Activated T-helper 17 cell treated with anti-CD3 and anti-CD28 coated beads, Interleukin-2, amount 50 U/mL, for 72 hours (primary cell): Measurements from ENCODE around the gene SMC4. TPM values are rescaled to one million over a fixed set of nuclear protein-coding genes. Genes with fewer than 3 reads are reported as not detected.

Source experiments
- ATAC-seq: fragments of 150-1000 bp; cut with Tn5 transposase; replicated peaks from 2 replicates; pipeline ENCODE4 v1.10.0; 2021; ENCODE audit warnings: mild to moderate bottlenecking, moderate library complexity
- H3K27ac Mint-ChIP-seq: one replicate; pipeline ENCODE4 v1.8.0; 2022; ENCODE audit warnings: mixed read lengths
- H3K27me3 Mint-ChIP-seq: one replicate; pipeline ENCODE4 v1.8.0; 2022; ENCODE audit warnings: mixed read lengths
- H3K36me3 Mint-ChIP-seq: one replicate; pipeline ENCODE4 v1.8.0; 2022; ENCODE audit warnings: low read depth, mild to moderate bottlenecking, mixed read lengths
- H3K4me1 Mint-ChIP-seq: one replicate; pipeline ENCODE4 v1.8.0; 2022; ENCODE audit warnings: mixed read lengths
- H3K4me3 Mint-ChIP-seq: one replicate; pipeline ENCODE4 v1.8.0; 2022; ENCODE audit warnings: mild to moderate bottlenecking, mixed read lengths
- H3K9me3 Mint-ChIP-seq: one replicate; pipeline ENCODE4 v1.8.0; 2022; ENCODE audit warnings: mixed read lengths
- total RNA-seq, 2 donors: library from RNA; stranded (reverse); gene quantifications; one replicate each; pipeline ENCODE4 v1.2.3, GENCODE V29; 2022

The SMC4 gene
- total RNA-seq, 2 donors from 2014 or later, result 182 to 207 TPM

GRCh38 chr3:160379628-160380214 is 19.7 kb upstream of the SMC4 start:
- H3K4me3 Mint-ChIP-seq, result no peak overlapping the region
- no peaks in the 10 kb centered on the region for H3K27me3 Mint-ChIP-seq
- peaks cover 55% of the 10 kb centered on the region for H3K36me3 Mint-ChIP-seq
- H3K9me3 Mint-ChIP-seq, result no peaks in the 10 kb centered on the region
- ATAC-seq, result no peak
- no peaks in the 10 kb centered on the region for H3K4me1 Mint-ChIP-seq
- H3K27ac Mint-ChIP-seq, result no peak overlapping the region

GRCh38 chr3:160381470-160381869 is 18.0 kb upstream of the SMC4 start:
- Mint-ChIP-seq H3K27me3 (no peaks in the 10 kb centered on the region), H3K4me3 (no peak overlapping the region), H3K36me3 (peaks cover 37% of the 10 kb centered on the region), H3K9me3 (no peaks in the 10 kb centered on the region), H3K27ac (no peak overlapping the region), H3K4me1 (no peaks in the 10 kb centered on the region)
- no peak for ATAC-seq

DNA sequence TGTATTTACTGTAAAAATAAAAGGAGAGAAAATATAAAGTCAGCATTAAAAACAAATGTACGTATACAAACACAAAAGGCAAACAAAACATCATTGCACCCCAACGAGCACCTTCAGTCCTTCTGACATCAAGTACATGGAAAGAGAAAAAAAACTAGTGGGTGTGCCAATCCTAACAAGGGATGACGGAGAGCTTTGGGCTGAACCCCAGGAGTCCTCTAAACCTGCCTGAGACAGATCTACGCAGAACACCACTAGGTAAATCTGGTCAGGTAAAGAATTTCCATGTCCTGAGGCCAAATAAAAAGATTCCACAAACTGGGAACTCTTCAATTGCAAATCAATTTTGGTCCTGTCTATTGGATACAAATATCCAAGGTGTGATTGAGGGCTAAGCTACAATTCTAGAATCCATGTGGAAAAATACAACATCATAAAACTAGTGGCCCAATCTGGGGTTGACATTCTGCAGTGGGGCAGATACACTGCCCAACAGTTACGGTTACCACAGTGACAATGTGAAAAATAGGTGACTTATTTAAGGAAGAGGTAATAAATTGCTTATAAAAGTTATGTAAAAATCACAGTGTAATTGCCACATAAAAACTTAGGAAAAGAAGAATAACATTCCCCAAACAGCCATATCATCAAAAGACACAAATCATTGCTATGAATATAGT is 14.7 kb upstream of the SMC4 start:
- ATAC-seq, result no peak
- Mint-ChIP-seq H3K27ac (no peak overlapping the region), H3K36me3 (peaks cover 23% of the 10 kb centered on the region), H3K4me3 (no peak overlapping the region), H3K27me3 (no peaks in the 10 kb centered on the region), H3K9me3 (no peaks in the 10 kb centered on the region), H3K4me1 (peaks cover 4% of the 10 kb centered on the region)

DNA sequence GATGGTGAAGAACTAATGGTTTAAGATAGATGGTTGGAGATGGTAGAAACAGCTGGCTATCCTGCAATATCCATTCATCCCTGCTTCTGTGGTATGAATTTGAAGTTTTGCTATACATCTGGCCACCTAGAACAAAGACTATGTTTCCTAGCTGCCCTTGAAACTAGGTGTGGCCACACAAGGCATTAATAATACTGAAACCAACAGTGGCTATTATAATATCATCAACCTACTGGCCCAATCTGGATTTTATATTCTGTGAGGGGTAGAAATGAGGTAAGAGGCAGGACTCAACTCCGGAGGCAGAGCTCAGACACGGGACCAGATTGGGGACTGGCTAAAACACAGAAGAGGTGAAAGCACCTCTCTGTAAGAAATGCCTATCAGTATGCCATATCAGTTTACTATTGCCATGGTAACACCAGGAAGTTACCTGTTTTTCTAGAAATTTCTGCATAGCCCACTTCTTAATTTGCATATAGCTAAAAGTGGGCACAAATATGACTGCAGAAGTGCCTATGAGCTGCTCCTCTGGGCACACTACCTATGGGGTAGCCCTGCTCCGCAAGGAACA is 8.8 kb upstream of the SMC4 start:
- no peaks in the 10 kb centered on the region for H3K36me3 Mint-ChIP-seq
- H3K4me1 Mint-ChIP-seq, result peaks cover 4% of the 10 kb centered on the region
- no peaks in the 10 kb centered on the region for H3K9me3 Mint-ChIP-seq
- no peaks in the 10 kb centered on the region for H3K27me3 Mint-ChIP-seq
- no peak overlapping the region for H3K4me3 Mint-ChIP-seq
- H3K27ac Mint-ChIP-seq, result no peak overlapping the region
- ATAC-seq, result no peak

- Mint-ChIP-seq H3K36me3 (no peaks in the 10 kb centered on the region), H3K27me3 (no peaks in the 10 kb centered on the region), H3K9me3 (no peaks in the 10 kb centered on the region), H3K4me1 (peaks cover 4% of the 10 kb centered on the region), H3K27ac (no peak overlapping the region), H3K4me3 (no peak overlapping the region)
- ATAC-seq, result no peak
These were observed 6.7 kb upstream of the SMC4 start for GRCh38 chr3:160392798-160393197.

DNA sequence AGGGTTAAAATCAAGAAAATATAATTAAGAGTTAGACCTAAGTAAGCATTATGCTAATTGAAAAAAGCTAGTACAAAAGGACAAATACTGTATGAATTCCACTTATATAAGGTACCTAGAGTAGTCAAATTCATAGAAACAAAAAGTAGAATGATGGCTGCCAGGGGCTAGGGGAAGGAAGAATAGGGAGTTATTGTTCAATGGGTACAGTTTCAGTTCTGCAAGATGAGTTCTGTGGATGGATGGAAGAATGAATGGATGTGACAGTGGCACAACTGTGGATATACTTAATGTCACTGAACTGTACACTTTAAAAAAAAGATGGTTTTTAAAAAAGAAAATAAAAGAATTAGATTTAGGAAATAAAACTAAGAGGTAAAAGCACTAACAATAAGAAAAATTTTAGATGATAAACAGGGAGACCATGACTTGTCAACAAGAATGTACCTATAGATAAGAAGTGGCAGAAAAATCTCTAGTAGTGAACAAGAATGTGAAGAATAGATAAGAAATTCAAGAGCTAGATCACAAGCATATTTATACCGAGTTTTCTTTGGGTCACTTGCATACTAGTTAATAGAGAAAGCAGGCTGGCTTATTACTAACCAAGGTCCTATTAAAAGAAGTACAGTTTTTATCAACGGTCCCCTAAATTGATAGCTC is 6.0 kb upstream of the SMC4 start:
- no peak for ATAC-seq

DNA sequence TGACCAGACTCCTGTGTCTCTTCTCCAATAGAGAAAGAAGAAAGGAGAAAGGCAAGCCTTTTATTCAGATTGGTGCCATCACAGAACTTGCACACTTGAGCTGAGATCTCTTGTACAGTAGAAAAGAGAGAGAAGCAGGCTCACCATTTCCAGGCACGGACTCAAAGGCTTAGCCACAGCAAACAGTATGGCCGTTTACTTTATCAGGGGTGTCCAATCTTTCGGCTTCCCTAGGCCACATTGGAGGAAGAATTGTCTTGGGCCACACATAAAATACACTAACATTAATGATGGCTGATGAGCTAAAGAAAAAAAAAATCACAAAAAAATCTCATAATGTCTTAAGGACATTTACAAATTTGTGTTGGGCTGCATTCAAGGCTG is 5.4 kb upstream of the SMC4 start:
- Mint-ChIP-seq H3K27me3 (no peaks in the 10 kb centered on the region), H3K4me1 (peaks cover 5% of the 10 kb centered on the region), H3K36me3 (peaks cover 3% of the 10 kb centered on the region), H3K9me3 (no peaks in the 10 kb centered on the region), H3K4me3 (no peak overlapping the region), H3K27ac (no peak overlapping the region)
- no peak for ATAC-seq

More for the DNA sequence above, 6.0 kb upstream of the SMC4 start:
- peaks cover 4% of the 10 kb centered on the region for H3K4me1 Mint-ChIP-seq
- no peak overlapping the region for H3K4me3 Mint-ChIP-seq
- H3K27ac Mint-ChIP-seq, result no peak overlapping the region
- H3K9me3 Mint-ChIP-seq, result no peaks in the 10 kb centered on the region
- H3K36me3 Mint-ChIP-seq, result no peaks in the 10 kb centered on the region
- no peaks in the 10 kb centered on the region for H3K27me3 Mint-ChIP-seq

GRCh38 chr3:160395297-160395696 is 4.2 kb upstream of the SMC4 start:
- no peak for ATAC-seq
- Mint-ChIP-seq H3K9me3 (no peaks in the 10 kb centered on the region), H3K27me3 (no peaks in the 10 kb centered on the region), H3K36me3 (peaks cover 16% of the 10 kb centered on the region), H3K4me1 (peaks cover 10% of the 10 kb centered on the region), H3K4me3 (no peak overlapping the region), H3K27ac (no peak overlapping the region)

DNA sequence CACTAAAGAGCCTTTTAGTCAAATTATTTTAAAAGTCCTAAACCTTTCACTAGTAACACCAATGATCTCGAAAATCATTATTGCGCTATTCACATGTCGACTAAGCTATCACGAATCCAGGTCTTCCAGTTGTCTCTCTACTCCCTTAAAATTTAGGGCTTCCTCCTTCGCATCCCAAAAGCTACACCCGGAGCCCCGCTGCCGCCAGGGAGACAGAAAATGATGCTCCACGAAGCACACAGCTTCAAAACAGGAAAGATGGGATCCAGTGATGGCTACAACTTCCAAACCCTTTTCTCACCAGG is 678 bp upstream of the SMC4 start:
- H3K4me1 Mint-ChIP-seq, result peaks cover 30% of the 10 kb centered on the region
- no peaks in the 10 kb centered on the region for H3K9me3 Mint-ChIP-seq
- peaks cover 51% of the 10 kb centered on the region for H3K36me3 Mint-ChIP-seq
- H3K27ac Mint-ChIP-seq, result peak overlapping the region; percentile 100
- no peaks in the 10 kb centered on the region for H3K27me3 Mint-ChIP-seq
- peak overlapping the region; percentile 95 for H3K4me3 Mint-ChIP-seq
- ATAC-seq, result peak; percentile 11

DNA sequence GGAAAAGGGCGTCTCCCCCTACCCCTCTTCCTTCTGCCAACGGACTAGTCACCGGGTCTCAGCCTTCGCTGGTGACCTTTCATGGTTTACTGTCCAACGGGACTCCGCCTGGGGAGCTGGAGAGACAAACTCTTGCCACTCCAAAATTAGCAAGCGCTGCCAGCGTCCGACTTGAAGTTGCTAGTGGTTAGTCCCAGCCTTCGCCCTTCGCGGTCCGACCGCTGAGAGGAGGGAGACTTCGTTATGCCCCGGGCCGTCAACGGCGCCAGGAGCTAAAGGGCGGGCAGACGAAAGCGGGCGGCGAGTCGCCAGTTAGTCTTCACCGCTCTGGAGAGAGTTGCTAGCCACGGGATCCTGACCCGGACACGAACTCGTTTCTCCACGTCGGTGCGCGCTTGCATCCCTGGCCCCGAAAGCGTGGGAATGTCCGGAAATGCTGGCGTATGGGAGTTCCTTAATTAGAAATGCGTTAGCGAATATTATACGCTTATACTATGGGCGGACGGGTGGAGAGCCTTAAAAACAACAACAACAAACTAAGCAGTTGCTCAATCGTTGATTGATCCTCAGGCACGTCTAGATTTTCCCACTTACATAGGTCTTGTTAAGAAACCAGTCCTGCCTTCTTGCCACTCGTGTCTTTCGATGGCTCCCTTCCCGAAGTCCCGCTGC is 716 bp downstream of the SMC4 start:
- peaks cover 65% of the 10 kb centered on the region for H3K36me3 Mint-ChIP-seq

GRCh38 chr3:160400702-160401150 is 1.3 kb downstream of the SMC4 start:
- H3K36me3 Mint-ChIP-seq, result peaks cover 70% of the 10 kb centered on the region

More for the DNA sequence above, 716 bp downstream of the SMC4 start:
- no peaks in the 10 kb centered on the region for H3K9me3 Mint-ChIP-seq
- peaks cover 35% of the 10 kb centered on the region for H3K4me1 Mint-ChIP-seq
- ATAC-seq, result peak; percentile 11
- no peaks in the 10 kb centered on the region for H3K27me3 Mint-ChIP-seq
- peak overlapping the region; percentile 95 for H3K4me3 Mint-ChIP-seq
- H3K27ac Mint-ChIP-seq, result peak overlapping the region; percentile 100

DNA sequence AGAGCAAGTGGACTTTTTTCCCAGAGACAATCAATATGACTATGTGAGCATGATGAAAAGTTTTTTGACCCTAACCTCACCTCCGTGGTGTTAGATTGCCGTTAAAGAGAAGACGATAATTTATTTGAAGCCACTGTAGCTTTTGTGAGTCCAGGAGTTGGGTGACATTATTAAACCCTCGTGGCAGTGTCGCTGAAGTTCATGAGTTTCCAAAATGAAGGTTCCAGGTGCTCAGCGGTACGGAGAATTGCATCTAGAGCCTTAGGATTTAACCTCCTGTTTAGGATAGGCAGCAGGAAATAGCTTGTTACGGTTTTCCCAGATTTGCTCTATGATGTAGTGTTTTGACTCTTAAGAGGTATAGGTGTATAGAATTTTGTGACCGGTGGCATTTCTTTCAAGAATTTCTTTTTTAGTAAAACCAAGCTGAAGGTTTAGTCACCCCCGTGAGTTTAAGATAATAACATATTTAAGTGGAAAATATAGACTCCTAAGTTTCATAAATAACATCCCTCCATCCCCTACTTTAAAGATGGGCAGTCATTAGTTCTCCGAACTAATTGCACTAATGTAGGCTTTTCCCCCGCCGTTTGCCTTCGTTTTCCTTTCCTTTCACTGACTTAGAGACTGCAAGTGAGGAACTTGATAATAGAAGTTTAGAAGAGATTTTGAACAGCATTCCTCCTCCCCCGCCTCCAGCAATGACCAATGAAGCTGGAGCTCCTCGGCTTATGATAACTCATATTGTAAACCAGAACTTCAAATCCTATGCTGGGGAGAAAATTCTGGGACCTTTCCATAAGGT is 2.0 kb downstream of the SMC4 start:
- ATAC-seq, result no peak
- no peaks in the 10 kb centered on the region for H3K27me3 Mint-ChIP-seq
- H3K27ac Mint-ChIP-seq, result peak overlapping the region; percentile 79
- H3K36me3 Mint-ChIP-seq, result peaks cover 78% of the 10 kb centered on the region
- H3K4me3 Mint-ChIP-seq, result peak overlapping the region; percentile 95
- peaks cover 35% of the 10 kb centered on the region for H3K4me1 Mint-ChIP-seq
- no peaks in the 10 kb centered on the region for H3K9me3 Mint-ChIP-seq

More at GRCh38 chr3:160400702-160401150, 1.3 kb downstream of the SMC4 start:
- Mint-ChIP-seq H3K4me1 (peaks cover 35% of the 10 kb centered on the region), H3K9me3 (no peaks in the 10 kb centered on the region), H3K27me3 (no peaks in the 10 kb centered on the region), H3K4me3 (peak overlapping the region; percentile 95), H3K27ac (peak overlapping the region; percentile 79)
- no peak for ATAC-seq

- ATAC-seq, result no peak
- no peaks in the 10 kb centered on the region for H3K27me3 Mint-ChIP-seq
- H3K4me3 Mint-ChIP-seq, result peak overlapping the region; percentile 95
- H3K4me1 Mint-ChIP-seq, result peaks cover 31% of the 10 kb centered on the region
- peaks cover 86% of the 10 kb centered on the region for H3K36me3 Mint-ChIP-seq
- peak overlapping the region; percentile 79 for H3K27ac Mint-ChIP-seq
- H3K9me3 Mint-ChIP-seq, result no peaks in the 10 kb centered on the region
These were observed 3.0 kb downstream of the SMC4 start for GRCh38 chr3:160402221-160403027.
